Airway epithelial cell (primary cell): Measurements from ENCODE around the gene GRHPR. TPM values are rescaled to one million over a fixed set of nuclear protein-coding genes. Genes with fewer than 3 reads are reported as not detected.

Experiments
- total RNA-seq: library from RNA; depleted of rRNA; stranded (reverse); fragments of >200 nt; gene quantifications from 2 replicates; pipeline ENCODE4 v1.2.3, GENCODE V29; 2015

The GRHPR gene
- total RNA-seq, result 113 and 146 TPM in 2 replicates

DNA sequence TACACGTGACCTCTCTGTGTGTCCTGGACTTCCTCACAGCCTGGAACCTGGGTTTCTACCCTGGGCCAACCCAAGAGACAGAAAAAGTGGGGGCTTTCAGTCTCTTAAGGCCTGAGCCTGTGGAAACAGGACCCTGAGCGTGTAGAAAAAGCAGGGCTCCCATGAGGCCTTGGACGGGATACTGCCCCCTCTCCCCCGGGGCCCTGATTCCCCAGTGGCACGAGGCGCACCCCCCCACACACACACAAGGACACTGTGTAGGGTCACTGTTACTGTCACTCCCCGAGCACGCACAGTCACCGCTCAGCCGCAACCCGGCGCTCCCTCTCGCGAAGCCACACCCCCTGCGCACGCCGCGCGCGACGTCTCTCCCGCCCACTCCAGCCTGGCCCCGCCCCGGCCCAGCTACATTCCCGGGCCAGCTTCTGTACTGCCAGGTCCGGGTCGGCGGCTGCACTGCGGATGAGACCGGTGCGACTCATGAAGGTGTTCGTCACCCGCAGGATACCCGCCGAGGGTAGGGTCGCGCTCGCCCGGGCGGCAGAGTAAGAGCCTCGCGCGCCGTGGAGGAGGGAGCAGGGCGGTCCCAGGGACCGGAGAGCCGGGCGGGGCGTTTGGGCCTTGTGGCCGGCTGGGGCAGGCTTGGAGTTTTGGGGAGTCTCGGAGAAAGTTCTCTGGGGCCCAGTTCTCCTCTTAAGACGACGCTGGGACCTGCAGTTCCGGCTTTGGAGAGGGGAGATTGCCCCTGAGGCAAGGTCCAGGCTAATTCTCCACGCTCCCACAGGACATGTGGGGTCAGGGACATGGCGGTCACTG lies at the start of gene GRHPR:
TSS of gene GRHPR (plus strand) at position 408 of the 816 bp plus-strand sequence. CDS start at position 463, 55 bp downstream.

DNA sequence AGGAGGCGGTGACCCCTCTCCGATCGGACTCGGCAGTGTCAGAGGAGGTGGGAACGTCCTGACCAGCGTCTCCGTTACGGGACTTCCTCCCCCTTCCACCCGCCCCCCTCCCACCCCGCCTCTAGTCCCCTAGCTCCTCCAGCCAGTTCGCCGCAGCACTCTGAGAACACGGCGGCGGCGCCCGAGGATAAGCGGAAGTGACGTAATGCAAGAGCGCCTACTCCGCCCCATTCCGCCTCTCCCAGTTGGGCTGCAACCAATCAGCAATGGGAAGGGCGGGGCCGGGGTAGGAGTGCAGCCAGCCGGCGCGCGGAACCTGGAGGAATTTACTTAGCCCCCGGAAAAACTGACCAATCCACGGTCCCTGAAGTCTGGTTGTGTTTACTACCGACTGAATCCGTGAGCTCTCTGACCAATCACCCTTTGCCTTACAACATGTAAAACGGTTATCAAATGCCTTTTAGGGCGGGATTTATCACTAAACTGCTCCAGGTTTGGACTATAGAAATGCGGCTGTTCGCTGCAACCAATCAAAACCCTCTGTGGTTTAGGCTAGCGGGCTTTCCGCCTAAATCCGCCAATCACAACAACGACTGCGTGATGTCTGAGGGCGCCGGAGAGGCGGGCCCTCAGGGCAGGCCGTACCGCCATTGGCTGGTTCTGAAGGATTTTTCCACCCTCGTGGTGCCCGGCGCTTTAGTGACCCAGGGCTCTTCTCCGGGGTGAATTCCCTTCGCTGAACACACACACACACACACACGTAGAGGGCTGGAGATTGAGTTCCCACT lies 42.9 kb downstream of the GRHPR start, which contains the start of gene ZBTB5:
TSS of gene ZBTB5 (minus strand) at position 202 of the 788 bp plus-strand sequence. CDS start 22,899 bp downstream, outside the sequence.

DNA sequence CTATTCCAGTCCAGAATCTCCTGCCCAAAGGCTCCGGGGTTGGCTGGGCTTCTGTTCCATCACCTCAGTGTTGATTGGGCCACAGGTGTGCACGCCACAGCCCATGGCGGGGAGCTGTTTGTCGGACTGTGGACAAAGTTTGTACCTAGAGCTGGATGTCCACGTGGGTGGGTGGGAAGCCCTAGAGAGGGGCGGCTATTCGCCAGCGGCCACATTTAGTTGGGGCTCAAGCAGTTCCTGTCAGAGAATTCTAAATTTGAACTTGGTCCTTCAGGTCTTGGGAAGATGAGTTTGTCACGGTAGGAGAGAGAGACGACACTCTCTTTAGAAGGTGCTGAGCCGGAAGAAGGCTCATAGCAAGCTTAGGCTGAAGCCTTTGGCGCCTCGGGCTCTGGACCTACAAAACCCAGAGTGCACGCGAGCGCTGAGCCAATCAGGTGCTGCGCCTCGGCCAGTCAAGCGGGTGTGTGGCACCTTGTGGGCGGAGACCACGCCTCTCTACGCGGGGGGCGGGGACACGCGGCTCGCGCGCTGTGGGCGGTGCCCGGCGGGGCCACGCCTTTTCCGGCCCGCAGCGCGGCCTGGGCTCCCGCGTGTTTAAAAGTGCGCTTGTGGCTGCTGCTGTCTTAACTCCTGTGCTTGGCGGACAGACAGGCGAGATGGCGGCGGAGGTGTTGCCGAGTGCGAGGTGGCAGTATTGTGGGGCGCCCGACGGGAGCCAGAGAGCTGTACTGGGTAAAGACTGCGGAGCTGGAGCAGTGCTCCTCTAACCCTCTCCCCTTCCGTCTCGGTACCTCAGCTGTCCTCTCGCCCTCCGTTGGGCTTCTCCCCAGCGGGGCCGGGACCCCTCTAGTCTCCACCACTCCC lies 63.1 kb downstream of the GRHPR start, which contains the start of gene POLR1E:
TSS of gene POLR1E (plus strand) at position 560 of the 867 bp plus-strand sequence. CDS start at position 660, 100 bp downstream.

Other genes starting within 250 kb of the GRHPR start
- gene ZBTB5, start 42.8 kb downstream of the GRHPR start, total RNA-seq, result 9.5 and 9.7 TPM in 2 replicates
- 25.2 and 35.8 TPM in 2 replicates for gene POLR1E, start 63.3 kb downstream of the GRHPR start, total RNA-seq
- 1.7 and 2.9 TPM in 2 replicates for gene FBXO10, start 153.7 kb downstream of the GRHPR start, total RNA-seq
- 195 and 203 TPM in 2 replicates for gene TOMM5, start 169.9 kb downstream of the GRHPR start, total RNA-seq
- under 0.01 TPM in 1 of 2 replicates, not detected in the other for gene FRMPD1, start 228.3 kb downstream of the GRHPR start, total RNA-seq